Calu3 (cell line): Measurements from ENCODE around the gene STAT2. TPM values are rescaled to one million over a fixed set of nuclear protein-coding genes. Genes with fewer than 3 reads are reported as not detected.

Source experiments
- BruUV-seq: library from RNA; stranded (reverse); fragments of 400-500 nt; replicated peaks from 2 replicates; lab custom pipeline; 2021; lab: Mats Ljungman, UMichigan
- CTCF ChIA-PET: fragments of 300-600 bp; sonication (Branson Sonifier 250); formaldehyde crosslinking; loops from one replicate; lab custom pipeline; 2022; ENCODE audit warnings: antibody characterized with exemption; lab: Charles Lee
- DNase-seq: peaks from one replicate; pipeline ENCODE4 v3.0.0; 2022
- H3K27ac Mint-ChIP-seq: one replicate; pipeline ENCODE4 v1.8.0; 2022; ENCODE audit warnings: mixed read lengths; ENCODE audit not compliant: unreplicated experiment
- H3K27me3 Mint-ChIP-seq: one replicate; pipeline ENCODE4 v1.8.0; 2022; ENCODE audit warnings: mixed read lengths; ENCODE audit not compliant: unreplicated experiment
- H3K36me3 Mint-ChIP-seq: one replicate; pipeline ENCODE4 v1.8.0; 2022; ENCODE audit warnings: mild to moderate bottlenecking, moderate library complexity, mixed read lengths; ENCODE audit not compliant: insufficient read depth, unreplicated experiment
- H3K4me1 Mint-ChIP-seq: one replicate; pipeline ENCODE4 v1.8.0; 2022; ENCODE audit warnings: mild to moderate bottlenecking, low read depth, mixed read lengths; ENCODE audit not compliant: unreplicated experiment
- H3K4me3 Mint-ChIP-seq: one replicate; pipeline ENCODE4 v1.8.0; 2022; ENCODE audit warnings: mild to moderate bottlenecking, low read depth, moderate library complexity, mixed read lengths; ENCODE audit not compliant: unreplicated experiment
- H3K9me3 Mint-ChIP-seq: one replicate; pipeline ENCODE4 v1.8.0; 2022; ENCODE audit warnings: low read depth, mixed read lengths; ENCODE audit not compliant: unreplicated experiment
- CTCF ChIP-seq: fragments of 200-600 bp; IDR thresholded peaks from one replicate; pipeline ENCODE4 v1.8.0; 2022; ENCODE audit warnings: antibody characterized with exemption; ENCODE audit not compliant: unreplicated experiment
- intact Hi-C: fragments of 100-400 bp; cut with micrococcal nuclease; formaldehyde crosslinking; loops from one replicate; pipeline ENCODE4 v1.10.0; 2022; ENCODE audit not compliant: unreplicated experiment
- total RNA-seq: library from RNA; stranded (reverse); gene quantifications from 2 replicates; pipeline ENCODE4 v1.2.3, GENCODE V29; 2022

Gene STAT2
- total RNA-seq, 1 experiment from 2014 or later: 127 TPM

- Mint-ChIP-seq H3K36me3 (no peaks in the 10 kb centered on the region), H3K9me3 (no peaks in the 10 kb centered on the region), H3K27me3 (no peaks in the 10 kb centered on the region), H3K4me3 (no peak overlapping the region), H3K4me1 (no peaks in the 10 kb centered on the region), H3K27ac (no peak overlapping the region)
- intact Hi-C loops: loop anchor here (10.0 kb wide), 1 partner anchor 98 kb away; the partner anchor contains the start of gene SPRYD4
- BruUV-seq: no TSS peak
- DNase-seq: no peak
- no peak for TF ChIP-seq CTCF
- CTCF ChIA-PET: no interaction called here
Observed at GRCh38 chr12:56366948-56367347, 7.0 kb upstream of the STAT2 start.

GRCh38 chr12:56362130-56363059, 2.5 kb upstream of the STAT2 start, which contains the start of gene APOF:
TSS of gene APOF (minus strand) at chr12:56362857. CDS start at chr12:56362745, 112 bp downstream.
- Mint-ChIP-seq H3K27me3 (no peaks in the 10 kb centered on the region), H3K4me1 (peaks cover 8% of the 10 kb centered on the region), H3K36me3 (peaks cover 30% of the 10 kb centered on the region), H3K4me3 (no peak within 1 kb of the TSS), H3K9me3 (no peaks in the 10 kb centered on the region), H3K27ac (no peak within 1 kb of the TSS)
- intact Hi-C loops: loop anchor here (10.0 kb wide), 1 partner anchor 102 kb away; the partner anchor contains the start of gene SPRYD4
- CTCF ChIA-PET: interaction anchor here (0.7 kb wide), 1 partner anchor 132 kb away, joined by 3 read pairs; no protein-coding TSS in a partner anchor
- TF ChIP-seq CTCF: no peak
- DNase-seq: no peak
- BruUV-seq: no TSS peak

GRCh38 chr12:56361487-56362129, 1.7 kb upstream of the STAT2 start:
- Mint-ChIP-seq H3K4me1 (peaks cover 8% of the 10 kb centered on the region), H3K27ac (peak overlapping the region; percentile 63), H3K9me3 (no peaks in the 10 kb centered on the region), H3K27me3 (no peaks in the 10 kb centered on the region), H3K36me3 (peaks cover 30% of the 10 kb centered on the region), H3K4me3 (peak overlapping the region; percentile 89)
- CTCF ChIA-PET: no interaction called here
- TF ChIP-seq CTCF: no peak
- intact Hi-C loops: loop anchor here (10.0 kb wide), 1 partner anchor 103 kb away; the partner anchor contains the start of gene SPRYD4
- DNase-seq: no peak
- no TSS peak for BruUV-seq

GRCh38 chr12:56358836-56359532, 923 bp downstream of the STAT2 start:
- CTCF ChIA-PET: interaction anchor here (0.7 to 2.8 kb wide), 5 partner anchors 14 to 1971 kb away, joined by 4 to 20 read pairs (median 12); partner anchors contain the start of genes CNPY2 and PAN2

More at GRCh38 chr12:56358836-56359532, 923 bp downstream of the STAT2 start:
- peaks cover 8% of the 10 kb centered on the region for H3K4me1 Mint-ChIP-seq
- peak overlapping the region; percentile 89 for H3K4me3 Mint-ChIP-seq
- no peaks in the 10 kb centered on the region for H3K9me3 Mint-ChIP-seq
- H3K27ac Mint-ChIP-seq: peak overlapping the region; percentile 63
- no peak for TF ChIP-seq CTCF
- peaks cover 50% of the 10 kb centered on the region for H3K36me3 Mint-ChIP-seq
- intact Hi-C loops: no loop called here
- no TSS peak for BruUV-seq
- no peak for DNase-seq
- no peaks in the 10 kb centered on the region for H3K27me3 Mint-ChIP-seq
